Measurements from ENCODE around the gene PIP5K1B.

DNA sequence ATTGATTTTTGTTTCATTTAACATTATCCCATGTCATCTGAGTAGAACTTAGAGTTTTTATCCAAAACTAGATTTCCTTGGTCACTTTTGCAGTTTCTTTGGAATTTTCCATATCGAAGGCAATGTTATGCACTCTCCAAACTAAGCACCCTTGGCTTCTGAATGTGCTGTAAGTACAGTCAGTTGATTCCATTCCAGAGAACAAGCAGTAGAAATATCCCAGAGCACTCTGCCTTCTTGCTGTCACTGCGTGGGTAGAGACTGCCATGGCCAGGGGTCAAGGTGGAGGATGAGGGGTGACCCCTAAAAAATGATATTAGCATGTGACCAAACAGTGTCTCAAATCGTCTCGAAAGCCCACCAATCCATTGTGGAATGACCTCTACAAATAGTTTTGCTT lies 36.2 kb downstream of the PIP5K1B start:
- TF ChIP-seq ZC3H10 (CRISPR knock-in tag; IDR thresholded peaks at IDR 0.05) (no peak), ZNF70 (CRISPR knock-in tag; IDR thresholded peaks at IDR 0.05) (no peak), PPARA (CRISPR knock-in tag; IDR thresholded peaks at IDR 0.05; ENCODE audit: borderline replicate concordance) (no peak), TCF4 (CRISPR knock-in tag; IDR thresholded peaks at IDR 0.05; ENCODE audit: borderline replicate concordance) (no peak), ESRRG (CRISPR knock-in tag; IDR thresholded peaks at IDR 0.05) (no peak), ISL1 (CRISPR knock-in tag; IDR thresholded peaks at IDR 0.05) (no peak), ZFP3 (CRISPR knock-in tag; IDR thresholded peaks at IDR 0.05) (no peak), ARNTL (CRISPR knock-in tag; IDR thresholded peaks at IDR 0.05; ENCODE audit: borderline replicate concordance, low read depth) (no peak), TOX (CRISPR knock-in tag; IDR thresholded peaks at IDR 0.05; ENCODE audit: borderline replicate concordance) (no peak), OSR1 (CRISPR knock-in tag; IDR thresholded peaks at IDR 0.05) (no peak)

Measured in SK-N-SH treated with all-trans-retinoic acid at 6 μM for 48 hours (cell line).